H1 (cell line): ENCODE data around the gene TP53I11. TPM values are rescaled to one million over a fixed set of nuclear protein-coding genes. Genes with fewer than 3 reads are reported as not detected.

Experiments used
- CTCF ChIA-PET: fragments of 300-600 bp; sonication (Branson Sonifier 250); formaldehyde crosslinking; loops from one replicate; lab custom pipeline; 2021; ENCODE audit not compliant: partially characterized antibody; lab: Charles Lee
- POLR2A ChIA-PET: fragments of 300-600 bp; sonication (Branson Sonifier 250); formaldehyde crosslinking; loops from one replicate; lab custom pipeline; 2021; ENCODE audit warnings: inconsistent platforms; ENCODE audit not compliant: partially characterized antibody; lab: Charles Lee
- DNase-seq, 2 experiments: peaks; one replicate each; pipeline versions ENCODE4 v3.0.0 to v3.0.0-alpha.2; 2010 to 2022; ENCODE audit warnings: low spot score in 2 of 2, low read depth in 1 of 2, mixed read lengths in 1 of 2
- FAIRE-seq: peaks from 2 replicates; lab custom pipeline; 2011; peaks lifted over from hg19 to GRCh38; lab: Jason Lieb, UNC
- H2AFZ ChIP-seq: 2 replicates; pipeline ENCODE4 v1.8.1; 2012; ENCODE audit warnings: low read length, inconsistent platforms
- H2AK5ac ChIP-seq: 2 replicates; pipeline ENCODE4 v1.6.1; 2013; ENCODE audit warnings: low read depth, low read length
- H2BK120ac ChIP-seq: replicated peaks from 2 replicates; pipeline ENCODE3; 2013; ENCODE audit warnings: low read depth, low read length, inconsistent platforms
- H2BK12ac ChIP-seq: 2 replicates; pipeline ENCODE4 v1.6.1; 2013; ENCODE audit warnings: low read depth, low read length
- H2BK15ac ChIP-seq: 2 replicates; pipeline ENCODE4 v1.6.1; 2013; ENCODE audit warnings: low read length
- H2BK20ac ChIP-seq: 2 replicates; pipeline ENCODE4 v1.6.1; 2013; ENCODE audit warnings: low read length
- H2BK5ac ChIP-seq: 2 replicates; pipeline ENCODE4 v1.6.1; 2013; ENCODE audit warnings: low read depth, low read length
- H3K14ac ChIP-seq: 2 replicates; pipeline ENCODE4 v1.6.1; 2013; ENCODE audit warnings: inconsistent platforms; ENCODE audit not compliant: insufficient read length
- H3K18ac ChIP-seq: 2 replicates; pipeline ENCODE4 v1.6.1; 2013; ENCODE audit warnings: low read length; ENCODE audit errors: extremely low read depth
- H3K23ac ChIP-seq: 2 replicates; pipeline ENCODE4 v1.6.1; 2013; ENCODE audit warnings: inconsistent platforms; ENCODE audit not compliant: insufficient read length
- H3K23me2 ChIP-seq: 2 replicates; pipeline ENCODE4 v1.6.1; 2013; ENCODE audit warnings: low read depth, low read length
- H3K27ac ChIP-seq: 2 replicates; pipeline ENCODE4 v1.6.1; 2011; ENCODE audit warnings: low read depth, low read length, inconsistent platforms
- H3K27me3 ChIP-seq, 4 experiments: replicated peaks in 1 of 4; 1 replicate in 1 of 4; 2 replicates in 3 of 4; pipeline versions ENCODE4 v1.6.1 to v1.8.1; 2011 to 2013; ENCODE audit warnings: low read length in 3 of 4, mild to moderate bottlenecking in 3 of 4, inconsistent platforms in 2 of 4, mixed read lengths in 2 of 4, moderate library complexity in 1 of 4; ENCODE audit not compliant: control insufficient read depth in 3 of 4, insufficient read depth in 3 of 4; ENCODE audit errors: extremely low read depth in 1 of 4
- H3K36me3 ChIP-seq, 4 experiments: 2 replicates each; pipeline versions ENCODE4 v1.6.1 to v1.8.1; 2011 to 2013; ENCODE audit warnings: mild to moderate bottlenecking in 4 of 4, low read length in 3 of 4, moderate library complexity in 2 of 4, control low read depth in 1 of 4, inconsistent platforms in 1 of 4; ENCODE audit not compliant: insufficient read depth in 4 of 4, control insufficient read depth in 2 of 4
- H3K4ac ChIP-seq: replicated peaks from 2 replicates; pipeline ENCODE3; 2013; ENCODE audit warnings: low read length, low read depth, mixed read lengths, inconsistent platforms; ENCODE audit not compliant: insufficient read length
- H3K4me1 ChIP-seq, 4 experiments: replicated peaks in 1 of 4; 1 replicate in 1 of 4; 2 replicates in 3 of 4; pipeline versions ENCODE4 v1.6.1 to v1.8.1; 2011 to 2013; ENCODE audit warnings: low read length in 3 of 4, inconsistent platforms in 2 of 4, mixed read lengths in 1 of 4; ENCODE audit not compliant: insufficient read depth in 4 of 4, control insufficient read depth in 3 of 4
- H3K4me2 ChIP-seq, 2 experiments: 2 replicates each; pipeline versions ENCODE4 v1.6.1 to v1.8.1; 2011 to 2013; ENCODE audit warnings: low read depth in 2 of 2, low read length in 2 of 2, control low read depth in 1 of 2, inconsistent platforms in 1 of 2, mild to moderate bottlenecking in 1 of 2; ENCODE audit not compliant: insufficient read depth in 1 of 2
- H3K4me3 ChIP-seq, 4 experiments: fragments of 200-600, 300-600 bp in 1 of 4; sonication (generic), shearing (Covaris generic), sonication (Bioruptor Twin) in 1 of 4; 2 replicates each; pipeline versions ENCODE4 v1.5.1 to v1.8.1; 2011 to 2016; ENCODE audit warnings: low read length in 4 of 4, low read depth in 3 of 4, control low read depth in 2 of 4, inconsistent platforms in 2 of 4, mild to moderate bottlenecking in 2 of 4, mixed read lengths in 1 of 4, moderate library complexity in 1 of 4; ENCODE audit not compliant: insufficient read depth in 2 of 4; ENCODE audit errors: extremely low read depth in 1 of 4
- H3K56ac ChIP-seq: replicated peaks from 2 replicates; pipeline ENCODE3; 2013; ENCODE audit warnings: low read depth, mild to moderate bottlenecking, mixed read lengths, low read length, inconsistent platforms; ENCODE audit not compliant: insufficient read length
- H3K79me1 ChIP-seq: 2 replicates; pipeline ENCODE4 v1.6.1; 2013; ENCODE audit warnings: low read depth, low read length, control low read depth
- H3K79me2 ChIP-seq, 2 experiments: 2 replicates each; pipeline versions ENCODE4 v1.6.1 to v1.8.1; 2012 to 2013; ENCODE audit warnings: low read length in 2 of 2, mild to moderate bottlenecking in 2 of 2, inconsistent platforms in 1 of 2; ENCODE audit not compliant: insufficient read depth in 2 of 2, control insufficient read depth in 1 of 2
- H3K9ac ChIP-seq, 4 experiments: replicated peaks in 1 of 4; 1 replicate in 1 of 4; 2 replicates in 3 of 4; pipeline versions ENCODE4 v1.6.1 to v1.8.1; 2011 to 2013; ENCODE audit warnings: low read depth in 3 of 4, low read length in 3 of 4, control low read depth in 2 of 4, mild to moderate bottlenecking in 2 of 4, moderate library complexity in 2 of 4, inconsistent platforms in 1 of 4; ENCODE audit errors: extremely low read depth in 1 of 4
- H3K9me3 ChIP-seq, 2 experiments: 2 replicates each; pipeline versions ENCODE4 v1.6.1 to v1.8.1; 2012 to 2013; ENCODE audit warnings: mild to moderate bottlenecking in 2 of 2, moderate library complexity in 2 of 2, control low read depth in 1 of 2, inconsistent platforms in 1 of 2, low read depth in 1 of 2, low read length in 1 of 2, mixed read lengths in 1 of 2; ENCODE audit not compliant: insufficient read depth in 2 of 2
- H4K20me1 ChIP-seq, 2 experiments: replicated peaks in 1 of 2; 2 replicates each; pipeline versions ENCODE3 to v1.8.1; 2011 to 2013; ENCODE audit warnings: inconsistent platforms in 2 of 2, low read length in 2 of 2, mild to moderate bottlenecking in 1 of 2; ENCODE audit not compliant: insufficient read depth in 2 of 2, control insufficient read depth in 1 of 2
- H4K5ac ChIP-seq: 2 replicates; pipeline ENCODE4 v1.6.1; 2013; ENCODE audit warnings: low read length, low read depth, mixed read lengths, inconsistent platforms; ENCODE audit not compliant: insufficient read length
- H4K8ac ChIP-seq: 2 replicates; pipeline ENCODE4 v1.8.0; 2013; ENCODE audit warnings: mild to moderate bottlenecking, moderate library complexity, low read length, inconsistent platforms; ENCODE audit not compliant: insufficient read depth; ENCODE audit errors: extremely low read depth
- H4K91ac ChIP-seq: replicated peaks from 2 replicates; pipeline ENCODE3; 2013; ENCODE audit warnings: low read length, mixed read lengths, inconsistent platforms; ENCODE audit not compliant: insufficient read length
- CBX8 ChIP-seq: fragments of 300-800, 300-1000 bp; sonication (generic); IDR thresholded peaks from 2 replicates; pipeline ENCODE4 v1.7.1; 2016; ENCODE audit warnings: low read depth, low read length, borderline replicate concordance
- CEBPB ChIP-seq: IDR thresholded peaks from 2 replicates; pipeline ENCODE4 v1.6.1; 2012; ENCODE audit warnings: low read depth, low read length
- CHD1 ChIP-seq: IDR thresholded peaks from 2 replicates; pipeline ENCODE4 v1.6.1; 2012; ENCODE audit warnings: low read depth, low read length, improper control_type of control experiment
- CHD2 ChIP-seq: IDR thresholded peaks from 2 replicates; pipeline ENCODE4 v1.6.1; 2012; ENCODE audit warnings: low read length, improper control_type of control experiment
- CREB1 ChIP-seq: IDR thresholded peaks from 2 replicates; pipeline ENCODE4 v1.6.1; 2012; ENCODE audit warnings: inconsistent platforms
- EGR1 ChIP-seq: IDR thresholded peaks from 2 replicates; pipeline ENCODE4 v1.6.1; 2011; ENCODE audit warnings: low read depth, low read length, borderline replicate concordance
- EZH2 ChIP-seq: fragments of 200-600 bp; sonication (generic); IDR thresholded peaks from 2 replicates; pipeline ENCODE4 v1.7.1; 2012; ENCODE audit warnings: low read depth, mild to moderate bottlenecking, moderate library complexity, low read length, inconsistent platforms; ENCODE audit not compliant: severe bottlenecking
- FOSL1 ChIP-seq: IDR thresholded peaks from 2 replicates; pipeline ENCODE4 v1.6.1; 2011; ENCODE audit warnings: mild to moderate bottlenecking, low read depth, low read length, moderate library complexity; ENCODE audit not compliant: insufficient read depth
- HDAC6 ChIP-seq: IDR thresholded peaks from one replicate; pipeline ENCODE4 v1.7.1; 2012; ENCODE audit warnings: low read depth, mild to moderate bottlenecking, inconsistent platforms, low read length, moderate library complexity
- KDM5A ChIP-seq: fragments of 200-600 bp; IDR thresholded peaks from 2 replicates; pipeline ENCODE4 v1.7.1; 2012; ENCODE audit warnings: mild to moderate bottlenecking, low read length, inconsistent platforms, mixed read lengths
- POLR2A ChIP-seq, 2 experiments: IDR thresholded peaks; 1 replicate in 1 of 2; 2 replicates in 1 of 2; pipeline ENCODE4 v1.6.1; 2011; ENCODE audit warnings: low read depth in 2 of 2, low read length in 2 of 2, mild to moderate bottlenecking in 2 of 2; ENCODE audit errors: control extremely low read depth in 1 of 2
- SP2 ChIP-seq: IDR thresholded peaks from 2 replicates; pipeline ENCODE4 v1.6.1; 2012; ENCODE audit warnings: mild to moderate bottlenecking, low read length, inconsistent platforms
- SP4 ChIP-seq: IDR thresholded peaks from 2 replicates; pipeline ENCODE4 v1.6.1; 2012; ENCODE audit warnings: low read length, inconsistent platforms
- WGBS, 2 experiments: shearing (Covaris generic) in 1 of 2; methylation state at CpG; one replicate each; pipeline versions ENCODE4 v1.1.6 to v1.1.7; 2013 to 2015; ENCODE audit warnings: low lambda C conversion rate in 2 of 2, mixed read lengths in 2 of 2, inconsistent platforms in 1 of 2, low coverage in 1 of 2, missing lambda C conversion rate in 1 of 2; ENCODE audit not compliant: insufficient replicate concordance in 2 of 2, insufficient coverage in 1 of 2, insufficient read length in 1 of 2; ENCODE audit errors: extremely low coverage in 1 of 2, missing lambda C conversion rate in 1 of 2; 5-methylcytosine and 5-hydroxymethylcytosine counted together
- polyA plus RNA-seq, 7 experiments: library from polyadenylated mRNA; depleted of rRNA in 3 of 7; stranded (reverse) in 5 of 7; unstranded in 2 of 7; fragments of >200 nt in 5 of 7; fragments of 200-250 nt in 2 of 7; gene quantifications; 1 replicate in 5 of 7; 2 replicates in 1 of 7; 4 replicates in 1 of 7; pipeline versions ENCODE4 v1.2.1 to v1.2.3, GENCODE V29; 2011 to 2013; ENCODE audit warnings: missing spikeins in 2 of 7, mixed read lengths in 2 of 7
- total RNA-seq: library from RNA; stranded (reverse); fragmentation: NEBNext Ultra II Directional; extraction: Animal tissue kit (Norgen Biotek cat#: 25700); gene quantifications from 2 replicates; pipeline ENCODE4 v1.2.1, GENCODE V29; 2021
- TF ChIP-seq, protein P1 (sequence below), 3 experiments: IDR thresholded peaks; 1 replicate in 2 of 3; 2 replicates in 1 of 3; pipeline versions ENCODE4 v1.5.1 to v1.6.1; 2011; ENCODE audit warnings: low read length in 3 of 3, mild to moderate bottlenecking in 3 of 3, inconsistent platforms in 2 of 3, low read depth in 1 of 3, moderate library complexity in 1 of 3; ENCODE audit not compliant: insufficient read depth in 1 of 3; ENCODE audit errors: control extremely low read depth in 1 of 3

The TP53I11 gene
- total and polyA plus RNA-seq, 2 of the 8 experiments (the other 6 are each of a cell fraction or from before 2014, with no cell fraction given) = 34.0 to 46.3 TPM

DNA sequence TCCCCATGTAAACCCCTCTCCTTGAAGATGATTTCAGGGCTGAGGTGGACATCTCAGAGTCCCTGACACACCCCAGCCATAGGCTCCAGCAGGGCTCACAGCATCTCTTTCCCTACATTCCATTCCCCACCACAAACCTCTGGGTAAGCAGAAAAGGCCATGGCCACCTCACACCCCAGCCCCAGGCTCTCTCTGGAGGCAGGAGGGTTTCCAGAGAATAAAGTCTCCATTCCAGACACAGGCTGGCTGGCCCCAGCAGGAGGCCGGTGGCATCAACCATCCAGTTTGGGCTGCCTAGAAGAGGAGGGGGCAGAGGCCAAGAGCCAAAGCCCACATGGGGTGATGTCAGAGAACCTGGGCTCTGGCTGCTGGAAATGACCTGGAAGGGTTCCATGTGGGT lies 61.4 kb downstream of the TP53I11 start:
- Histone ChIP-seq H3K23ac (no peak overlapping the region), H2BK15ac (no peak overlapping the region), H3K23me2 (no peaks in the 10 kb centered on the region), H2AK5ac (no peak overlapping the region), H3K4me2 (no peak overlapping the region), H3K79me1 (no peaks in the 10 kb centered on the region), H2BK120ac (no peak overlapping the region), H3K79me2 (no peaks in the 10 kb centered on the region), H4K5ac (no peak overlapping the region), H3K4me1 (peaks cover 16 to 52% (median 29%) of the 10 kb centered on the region in 4 experiments), H3K4ac (no peak overlapping the region), H3K27ac (no peak overlapping the region), H3K4me3 (no peak overlapping the region), H2AFZ (no peak overlapping the region), H3K9me3 (no peaks in the 10 kb centered on the region), H3K18ac (no peak overlapping the region), H2BK5ac (no peak overlapping the region), H3K56ac (no peak overlapping the region), H2BK12ac (no peak overlapping the region), H3K14ac (no peak overlapping the region), H4K20me1 (no peaks in the 10 kb centered on the region), H3K9ac (no peak overlapping the region), H3K36me3 (no peaks in the 10 kb centered on the region; a peak in 1 of 8 replicates), H3K27me3 (peaks cover 0 to 11% (median 3%) of the 10 kb centered on the region in 4 experiments; a peak in 3 of 7 replicates), H2BK20ac (no peak overlapping the region), H4K91ac (no peak overlapping the region), H4K8ac (no peak overlapping the region; the same call in 1 of the 2 replicates)
- ChIA-PET POLR2A (no interaction called here), CTCF (interaction anchor here (1.0 to 6.9 kb wide), 5 partner anchors 13 to 272 kb away, joined by 4 to 87 read pairs (median 4); no protein-coding TSS in a partner anchor)
- WGBS, 2 experiments = 100% methylated on average over 1 of the region's 1 CpG; no CpG with 5 or more reads in 1 of the 2 experiments
- DNase-seq (no peak), FAIRE-seq (no peak)
- TF ChIP-seq CHD1 = no peak
- TF ChIP-seq CEBPB = no peak
- TF ChIP-seq SP2 = no peak
- no peak for TF ChIP-seq EZH2
- no peak for TF ChIP-seq SP4
- TF ChIP-seq FOSL1 = no peak
- TF ChIP-seq CHD2 = no peak
- TF ChIP-seq CBX8 = no peak
- TF ChIP-seq CREB1 = no peak
- no peak for TF ChIP-seq EGR1
- no peak for TF ChIP-seq KDM5A
- no peak for TF ChIP-seq HDAC6
- TF ChIP-seq, protein P1, sequence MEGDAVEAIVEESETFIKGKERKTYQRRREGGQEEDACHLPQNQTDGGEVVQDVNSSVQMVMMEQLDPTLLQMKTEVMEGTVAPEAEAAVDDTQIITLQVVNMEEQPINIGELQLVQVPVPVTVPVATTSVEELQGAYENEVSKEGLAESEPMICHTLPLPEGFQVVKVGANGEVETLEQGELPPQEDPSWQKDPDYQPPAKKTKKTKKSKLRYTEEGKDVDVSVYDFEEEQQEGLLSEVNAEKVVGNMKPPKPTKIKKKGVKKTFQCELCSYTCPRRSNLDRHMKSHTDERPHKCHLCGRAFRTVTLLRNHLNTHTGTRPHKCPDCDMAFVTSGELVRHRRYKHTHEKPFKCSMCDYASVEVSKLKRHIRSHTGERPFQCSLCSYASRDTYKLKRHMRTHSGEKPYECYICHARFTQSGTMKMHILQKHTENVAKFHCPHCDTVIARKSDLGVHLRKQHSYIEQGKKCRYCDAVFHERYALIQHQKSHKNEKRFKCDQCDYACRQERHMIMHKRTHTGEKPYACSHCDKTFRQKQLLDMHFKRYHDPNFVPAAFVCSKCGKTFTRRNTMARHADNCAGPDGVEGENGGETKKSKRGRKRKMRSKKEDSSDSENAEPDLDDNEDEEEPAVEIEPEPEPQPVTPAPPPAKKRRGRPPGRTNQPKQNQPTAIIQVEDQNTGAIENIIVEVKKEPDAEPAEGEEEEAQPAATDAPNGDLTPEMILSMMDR (IDR thresholded peaks at IDR 0.05; ENCODE audit: control extremely low read depth in 1 of 3, insufficient read depth in 1 of 3, low read depth in 1 of 3, low read length in 3 of 3) = no peak
- TF ChIP-seq POLR2A (IDR thresholded peaks at IDR 0.05; ENCODE audit: control extremely low read depth in 1 of 2, low read depth in 2 of 2, low read length in 2 of 2) = no peak
